Tibial artery (tissue), 4 donors: ENCODE measurements around the gene KLHL18.
"Not testable (repeated sequence)": the region's sequence is repeated elsewhere in the genome, so short reads cannot be mapped to it uniquely, and the experiment has no call there.

ENCODE experiments used
- DNase-seq, 2 donors: peaks; one replicate each; pipeline ENCODE4 v3.0.0-alpha.2; 2019
- H3K27ac ChIP-seq, 2 donors: fragments of 200-600 bp; sonication (generic) in 1 of 2; 1 replicate in 1 of 2; 2 replicates in 1 of 2; pipeline ENCODE4 v1.5.1; 2018 to 2019; ENCODE audit warnings: mild to moderate bottlenecking in 1 of 2
- H3K27me3 ChIP-seq, 2 donors: fragments of 200-600 bp; sonication (generic) in 1 of 2; one replicate each; pipeline versions ENCODE4 v1.5.1 to v1.6.0; 2016 to 2019
- H3K36me3 ChIP-seq, 3 donors: fragments of 200-600 bp; sonication (generic) in 2 of 3; one replicate each; pipeline ENCODE4 v1.5.1; 2016 to 2019; ENCODE audit warnings: mild to moderate bottlenecking in 2 of 3
- H3K4me1 ChIP-seq, 4 donors: fragments of 200-600 bp; sonication (generic) in 2 of 4; 1 replicate in 3 of 4; 2 replicates in 1 of 4; pipeline ENCODE4 v1.5.1; 2016 to 2019
- H3K4me3 ChIP-seq, 2 donors: fragments of 200-600 bp; sonication (generic) in 1 of 2; 1 replicate in 1 of 2; 2 replicates in 1 of 2; pipeline ENCODE4 v1.5.1; 2018 to 2019; ENCODE audit warnings: mild to moderate bottlenecking in 2 of 2
- H3K9me3 ChIP-seq, 3 donors: fragments of 200-600 bp; sonication (generic) in 1 of 3; one replicate each; pipeline ENCODE4 v1.5.1; 2016 to 2019
- intact Hi-C: fragments of 100-400 bp; cut with DNase I; formaldehyde crosslinking; loops from one replicate; pipeline ENCODE4 v1.15.0; 2023; ENCODE audit warnings: low total_unique reads
- TF ChIP-seq, protein P1 (sequence below), 2 experiments: fragments of 200-600 bp in 1 of 2; fragments of 450-650 bp in 1 of 2; IDR thresholded peaks; one replicate each; pipeline ENCODE4 v1.5.1; 2017 to 2019; ENCODE audit warnings: antibody characterized with exemption in 2 of 2, mild to moderate bottlenecking in 1 of 2, moderate library complexity in 1 of 2

KLHL18 gene

DNA sequence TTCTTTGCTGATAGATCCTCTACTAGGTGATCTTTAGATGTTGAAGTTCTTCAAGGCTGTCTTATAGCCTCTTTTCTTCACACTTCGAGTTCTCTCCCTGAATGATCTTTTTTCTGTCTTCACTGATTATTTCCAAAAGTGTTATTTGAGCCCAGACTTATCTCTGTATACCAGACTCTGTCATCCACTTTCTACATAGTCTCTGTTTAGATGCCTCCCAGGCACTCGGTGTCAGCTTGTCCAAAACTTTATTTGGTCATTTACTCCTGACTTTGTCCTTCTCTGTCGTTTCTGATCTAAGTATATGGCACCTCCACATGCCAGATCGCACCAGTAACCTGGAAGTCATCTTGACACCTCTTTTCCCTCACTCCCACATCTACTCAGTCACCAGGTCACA, 27.6 kb downstream of the KLHL18 start:
- no peaks in the 10 kb centered on the region for H3K9me3 ChIP-seq
- no peak overlapping the region for H3K4me3 ChIP-seq
- H3K36me3 ChIP-seq, result no peaks in the 10 kb centered on the region
- peak overlapping the region; percentile 30 to 55 for H3K27ac ChIP-seq
- TF ChIP-seq, protein P1, sequence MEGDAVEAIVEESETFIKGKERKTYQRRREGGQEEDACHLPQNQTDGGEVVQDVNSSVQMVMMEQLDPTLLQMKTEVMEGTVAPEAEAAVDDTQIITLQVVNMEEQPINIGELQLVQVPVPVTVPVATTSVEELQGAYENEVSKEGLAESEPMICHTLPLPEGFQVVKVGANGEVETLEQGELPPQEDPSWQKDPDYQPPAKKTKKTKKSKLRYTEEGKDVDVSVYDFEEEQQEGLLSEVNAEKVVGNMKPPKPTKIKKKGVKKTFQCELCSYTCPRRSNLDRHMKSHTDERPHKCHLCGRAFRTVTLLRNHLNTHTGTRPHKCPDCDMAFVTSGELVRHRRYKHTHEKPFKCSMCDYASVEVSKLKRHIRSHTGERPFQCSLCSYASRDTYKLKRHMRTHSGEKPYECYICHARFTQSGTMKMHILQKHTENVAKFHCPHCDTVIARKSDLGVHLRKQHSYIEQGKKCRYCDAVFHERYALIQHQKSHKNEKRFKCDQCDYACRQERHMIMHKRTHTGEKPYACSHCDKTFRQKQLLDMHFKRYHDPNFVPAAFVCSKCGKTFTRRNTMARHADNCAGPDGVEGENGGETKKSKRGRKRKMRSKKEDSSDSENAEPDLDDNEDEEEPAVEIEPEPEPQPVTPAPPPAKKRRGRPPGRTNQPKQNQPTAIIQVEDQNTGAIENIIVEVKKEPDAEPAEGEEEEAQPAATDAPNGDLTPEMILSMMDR (IDR thresholded peaks at IDR 0.05), result no peak
- H3K4me1 ChIP-seq, result peaks cover 0 to 9% (median 0%) of the 10 kb centered on the region in 4 donors
- no peaks in the 10 kb centered on the region for H3K27me3 ChIP-seq
- DNase-seq, result no peak
- intact Hi-C loops, result no loop called here

DNA sequence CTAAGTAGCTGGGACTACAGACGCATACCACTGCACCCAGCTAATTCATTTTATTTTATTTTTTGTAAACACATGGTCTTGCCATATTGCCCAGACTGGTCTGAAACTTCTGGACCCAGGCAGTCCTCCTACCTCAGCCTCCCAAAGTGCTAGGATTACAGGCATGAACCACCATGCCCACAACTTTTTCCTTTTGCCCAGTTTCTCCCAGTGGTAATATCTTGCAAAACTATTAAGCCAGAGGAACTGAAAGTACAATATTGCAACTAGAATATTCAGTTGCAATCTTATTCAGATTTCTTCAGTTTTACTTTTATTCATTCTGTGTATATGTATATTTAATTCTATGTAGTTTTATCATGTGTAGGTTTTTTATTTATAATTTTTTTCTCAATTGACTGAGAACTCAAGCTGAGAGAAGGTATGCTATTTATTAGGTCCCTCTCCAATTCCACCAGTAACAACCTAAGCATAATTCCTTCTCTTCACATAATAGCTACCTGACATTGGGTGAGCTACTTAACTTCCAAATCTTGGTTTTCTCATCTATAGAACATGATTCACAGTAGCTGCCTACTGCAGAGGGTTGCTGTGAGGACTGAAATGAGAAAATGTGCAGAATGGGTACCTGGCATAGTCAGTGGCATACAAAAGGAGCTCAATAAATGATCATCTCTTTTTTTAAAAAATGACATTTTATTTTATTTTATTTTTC, 30.8 kb downstream of the KLHL18 start:
- intact Hi-C loops, result no loop called here
- Histone ChIP-seq H3K36me3 (no peaks in the 10 kb centered on the region), H3K27me3 (no peaks in the 10 kb centered on the region), H3K4me1 (peaks cover 0 to 16% (median 2%) of the 10 kb centered on the region in 4 donors), H3K4me3 (no peak overlapping the region), H3K27ac (no peak overlapping the region), H3K9me3 (no peaks in the 10 kb centered on the region)
- TF ChIP-seq, protein P1 (IDR thresholded peaks at IDR 0.05), result no peak
- DNase-seq, result no peak

DNA sequence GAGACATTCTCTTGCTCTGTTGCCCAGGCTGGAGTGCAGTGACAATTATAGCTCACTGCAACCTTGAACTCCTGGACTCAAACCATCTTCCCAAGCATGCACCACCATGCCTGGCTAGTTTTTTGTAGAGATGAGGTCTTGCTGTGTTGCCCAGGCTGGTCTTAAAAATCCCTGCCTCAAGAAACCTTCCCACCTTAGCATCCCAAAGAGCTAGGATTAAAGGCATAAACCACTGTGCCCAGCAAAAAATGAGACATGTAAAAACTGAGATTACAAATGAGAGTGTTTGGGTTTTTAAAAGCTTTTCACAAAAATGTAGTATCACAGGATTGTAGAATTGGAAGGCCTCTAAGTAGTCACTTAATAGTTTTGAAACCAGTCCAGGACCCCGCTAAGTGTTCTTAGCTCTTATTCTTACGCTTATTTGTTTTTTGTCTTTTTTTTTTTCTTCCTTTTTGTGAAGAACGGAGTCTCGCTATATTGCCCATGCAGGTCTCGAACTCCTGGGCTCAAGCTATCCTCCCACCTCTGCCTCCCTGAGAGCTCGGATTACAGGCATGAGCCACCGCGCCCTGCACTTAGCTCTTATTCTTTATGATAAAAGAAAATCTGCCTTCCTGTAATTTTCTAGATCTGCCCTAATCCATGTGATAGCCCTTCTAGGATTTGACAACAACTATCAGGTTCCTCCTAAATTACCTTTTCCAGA, 31.5 kb downstream of the KLHL18 start:
- intact Hi-C loops, result no loop called here
- H3K27me3 ChIP-seq, result no peaks in the 10 kb centered on the region
- no peak overlapping the region for H3K4me3 ChIP-seq
- no peaks in the 10 kb centered on the region for H3K36me3 ChIP-seq
- TF ChIP-seq, protein P1 (IDR thresholded peaks at IDR 0.05), result no peak
- peaks cover 0 to 21% (median 8%) of the 10 kb centered on the region in 4 donors for H3K4me1 ChIP-seq
- DNase-seq, result no peak
- no peaks in the 10 kb centered on the region for H3K9me3 ChIP-seq
- H3K27ac ChIP-seq, result no peak overlapping the region

DNA sequence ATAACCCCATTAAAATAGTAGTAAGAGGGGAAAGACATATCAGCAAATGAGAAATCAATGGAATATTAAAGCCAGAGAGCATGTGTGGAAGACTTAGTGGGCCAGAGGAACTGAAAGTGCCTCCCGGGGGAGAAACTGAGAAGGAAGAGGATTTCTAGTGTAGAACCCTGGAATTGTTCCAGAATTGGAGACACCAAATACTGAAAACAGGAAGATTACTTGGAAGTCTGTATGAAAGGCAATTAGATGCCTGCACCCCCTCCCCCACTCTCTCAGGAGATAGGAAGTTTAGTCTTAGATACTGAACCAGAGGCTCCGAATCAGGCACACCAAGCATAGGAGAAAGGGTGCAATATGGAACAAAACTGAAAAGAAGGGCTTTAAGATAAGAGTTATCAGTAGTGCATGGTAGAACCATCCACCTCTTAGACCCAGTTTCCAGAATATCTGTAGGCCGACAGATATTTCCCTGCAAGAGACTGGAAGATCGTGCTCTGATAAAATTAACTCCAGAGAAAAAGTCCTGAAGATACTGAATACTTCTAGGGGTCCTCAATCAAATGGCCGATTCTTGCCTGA, 32.4 kb downstream of the KLHL18 start:
- Histone ChIP-seq H3K27ac (no peak overlapping the region), H3K4me1 (peaks cover 0 to 19% (median 8%) of the 10 kb centered on the region in 4 donors), H3K27me3 (no peaks in the 10 kb centered on the region), H3K36me3 (peaks cover under 1 to 8% (median 4%) of the 10 kb centered on the region in 3 donors), H3K4me3 (no peak overlapping the region), H3K9me3 (no peaks in the 10 kb centered on the region)
- peak in 1 of 2 donors; percentile 64 for DNase-seq
- TF ChIP-seq, protein P1 (IDR thresholded peaks at IDR 0.05), result no peak
- intact Hi-C loops, result no loop called here

DNA sequence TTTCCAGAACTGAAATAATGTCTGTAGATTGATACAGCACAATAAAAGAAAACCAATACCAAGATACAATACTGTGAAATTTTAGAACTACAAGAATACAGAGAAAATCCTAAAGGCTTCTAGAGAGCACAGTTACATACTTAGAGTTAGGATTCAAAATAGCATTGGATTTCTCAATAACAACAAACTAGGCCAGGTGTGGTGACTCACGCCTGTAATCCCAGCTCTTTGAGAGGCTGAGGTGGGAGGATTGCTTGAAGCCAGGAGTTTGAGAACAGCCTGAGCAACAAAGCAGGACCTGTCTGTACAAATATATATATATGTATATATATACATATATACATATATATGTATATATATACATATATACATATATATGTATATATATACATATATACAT, 33.4 kb downstream of the KLHL18 start:
- Histone ChIP-seq H3K4me1 (peaks cover 0 to 12% (median 8%) of the 10 kb centered on the region in 4 donors), H3K36me3 (peaks cover 11 to 18% (median 12%) of the 10 kb centered on the region in 3 donors)
- H3K27ac ChIP-seq, H3K4me3 ChIP-seq, DNase-seq, H3K27me3 ChIP-seq, H3K9me3 ChIP-seq, intact Hi-C loops: not testable (repeated sequence)

DNA sequence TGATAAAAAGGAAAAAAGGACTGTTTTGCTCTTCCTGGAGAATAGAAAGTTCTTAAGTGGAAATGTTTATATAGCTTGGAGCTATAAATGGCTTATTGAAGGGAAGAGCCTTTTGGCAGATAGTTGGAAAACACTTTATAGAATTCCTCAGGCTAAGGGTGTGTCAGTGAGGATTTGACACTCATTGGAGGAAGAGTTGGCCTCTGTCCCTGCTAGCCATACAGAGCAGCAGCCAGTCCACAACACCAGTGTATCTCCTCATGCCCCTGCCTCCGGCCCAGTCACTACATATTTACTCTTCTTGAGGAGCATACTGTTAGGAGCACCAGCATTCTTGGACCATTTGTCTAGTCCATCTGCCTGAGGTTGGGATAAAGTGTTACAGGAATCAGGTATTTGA, 36.2 kb downstream of the KLHL18 start:
- Histone ChIP-seq H3K4me1 (peaks cover 0 to 12% (median 8%) of the 10 kb centered on the region in 4 donors), H3K27me3 (no peaks in the 10 kb centered on the region), H3K36me3 (peaks cover 25 to 46% (median 36%) of the 10 kb centered on the region in 3 donors), H3K4me3 (no peak overlapping the region), H3K9me3 (no peaks in the 10 kb centered on the region), H3K27ac (no peak overlapping the region)
- intact Hi-C loops, result no loop called here
- TF ChIP-seq, protein P1 (IDR thresholded peaks at IDR 0.05), result no peak
- no peak for DNase-seq
